Stimulated activated CD8-positive, alpha-beta memory T cell treated with anti-CD3 and anti-CD28 coated beads, Interleukin-15, amount 100 ng/mL, for 1 hour (primary cell): ENCODE data around the gene UGP2.
"Not testable (repeated sequence)": the region's sequence is repeated elsewhere in the genome, so short reads cannot be mapped to it uniquely, and the experiment has no call there.

Experiments
- DNase-seq: peaks from one replicate; pipeline ENCODE4 v3.0.0-alpha.2; 2020; ENCODE audit warnings: low read depth

UGP2 gene

GRCh38 chr2:63893163-63893562 lies 51.5 kb downstream of the UGP2 start:
- DNase-seq, result no peak

GRCh38 chr2:63894167-63894566 lies 52.5 kb downstream of the UGP2 start:
- DNase-seq, result no peak

- DNase-seq, result no peak
Measured at GRCh38 chr2:63898839-63899238, 57.1 kb downstream of the UGP2 start.

- DNase-seq, result no peak
Measured at GRCh38 chr2:63899639-63900038, 57.9 kb downstream of the UGP2 start.

GRCh38 chr2:63902149-63902548 lies 60.5 kb downstream of the UGP2 start:
- no peak for DNase-seq

GRCh38 chr2:63903003-63903402 lies 61.3 kb downstream of the UGP2 start:
- DNase-seq, result no peak

- DNase-seq, result no peak
Measured at GRCh38 chr2:63914311-63914710, 72.6 kb downstream of the UGP2 start.

GRCh38 chr2:63926815-63927214 lies 85.1 kb downstream of the UGP2 start:
- no peak for DNase-seq

GRCh38 chr2:63932104-63932503 lies 90.4 kb downstream of the UGP2 start:
- DNase-seq, result not testable (repeated sequence)
